Right cardiac atrium (tissue), 5 donors: Measurements from ENCODE around the gene LDLRAD2. TPM values are rescaled to one million over a fixed set of nuclear protein-coding genes. Genes with fewer than 3 reads are reported as not detected.
"Not testable (repeated sequence)": the region's sequence is repeated elsewhere in the genome, so short reads cannot be mapped to it uniquely, and the experiment has no call there.

Source experiments
- ATAC-seq, 2 donors: fragments of 200-7000 bp; cut with Tn5 transposase; one replicate each; pipeline versions ENCODE4 v1.8.0 to v1.9.1; 2020; ENCODE audit warnings: moderate library complexity in 2 of 2, mild to moderate bottlenecking in 1 of 2
- DNase-seq, 3 donors: peaks; one replicate each; pipeline ENCODE4 v3.0.0-alpha.2; 2020
- H3K27ac ChIP-seq: one replicate; pipeline ENCODE4 v1.5.1; 2013; ENCODE audit warnings: mild to moderate bottlenecking, low read length, control low read depth, moderate library complexity
- H3K27me3 ChIP-seq: one replicate; pipeline ENCODE4 v1.6.1; 2013; ENCODE audit not compliant: control insufficient read depth, insufficient read depth
- H3K4me1 ChIP-seq: one replicate; pipeline ENCODE4 v1.6.1; 2013; ENCODE audit warnings: low read length; ENCODE audit not compliant: control insufficient read depth, insufficient read depth
- H3K4me3 ChIP-seq: one replicate; pipeline ENCODE4 v1.5.1; 2013; ENCODE audit warnings: low read length, control low read depth
- H3K9me3 ChIP-seq: one replicate; pipeline ENCODE4 v1.6.1; 2013; ENCODE audit warnings: low read length; ENCODE audit not compliant: control insufficient read depth
- WGBS: extraction: QIAGEN DNeasy Blood & Tissue Kit; methylation state at CpG from one replicate; pipeline ENCODE4 v1.1.7; 2013; 5-methylcytosine and 5-hydroxymethylcytosine counted together
- intact Hi-C, 4 donors: fragments of 100-400 bp; cut with DNase I; formaldehyde crosslinking; loops; one replicate each; pipeline versions ENCODE4 v1.11.0 to v1.14.0; 2022 to 2023
- polyA plus RNA-seq: library from polyadenylated mRNA; stranded (reverse); fragments of 200-250 nt; gene quantifications from one replicate; pipeline ENCODE4 v1.2.3, GENCODE V29; 2013
- total RNA-seq, 4 donors: library from RNA; stranded (reverse); fragmentation: NEBNext Ultra II Directional; extraction: Animal tissue kit (Norgen Biotek cat#: 25700); gene quantifications; one replicate each; pipeline ENCODE4 v1.2.1, GENCODE V29; 2021
- donor health status: healthy with polysubstance abuse.
- donor health status: DM: no; HTN: yes; CAD: no.
- donor health status: DM: no; HTN: no; CAD: no.
- donor health status: DM: no; HTN: yes; CAD: no; lungs with severe emphysema.
- donor health status: DM: yes; HTN: yes; CAD: no.

The LDLRAD2 gene
- total and polyA plus RNA-seq, 5 donors = 0.06 to 4.7 (median 0.23) TPM; not detected in 2

DNA sequence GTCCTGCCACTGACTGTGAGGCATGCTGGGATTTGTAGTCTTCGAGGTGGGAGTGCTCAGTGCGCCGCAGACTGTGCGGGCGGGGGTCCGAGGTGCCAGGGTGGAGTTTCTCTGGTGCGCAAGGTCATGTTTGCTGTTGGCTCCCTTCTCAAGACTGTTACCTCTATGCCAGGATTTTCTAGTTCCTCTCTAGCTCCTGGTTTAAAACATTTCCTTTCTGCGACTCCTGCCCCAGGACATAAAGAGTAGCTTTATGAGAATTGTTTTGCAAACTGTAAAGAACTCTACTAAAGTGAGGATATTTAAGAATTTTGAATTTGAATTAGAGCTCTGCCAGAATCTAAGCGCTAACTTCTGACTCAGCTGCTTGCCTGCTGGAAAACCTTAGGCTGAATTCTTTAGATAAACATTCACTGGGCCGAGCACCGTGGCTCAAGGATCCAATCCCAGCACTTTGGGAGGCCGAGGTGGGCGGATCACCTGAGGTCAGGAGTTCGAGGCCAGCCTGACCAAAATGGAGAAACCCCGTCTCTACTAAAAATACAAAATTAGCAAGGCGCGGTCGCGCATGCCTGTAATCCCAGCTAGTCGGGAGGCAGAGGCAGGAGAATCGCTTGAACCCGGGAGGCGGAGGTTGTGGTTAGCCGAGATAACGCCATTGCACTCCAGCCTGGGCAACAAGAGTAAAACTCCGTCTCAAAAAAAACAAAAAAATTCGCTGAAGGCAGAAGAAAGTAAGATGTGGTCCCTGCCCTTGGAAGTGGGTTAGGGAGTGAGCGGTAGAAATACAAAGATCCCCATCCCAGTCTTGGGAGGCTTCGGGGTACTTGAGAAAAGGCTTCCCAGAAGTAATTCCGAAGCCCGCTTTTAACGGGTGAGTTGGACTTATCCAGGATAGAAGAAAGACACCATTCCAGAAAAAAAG, 28.1 kb upstream of the LDLRAD2 start:
- DNase-seq = peak; percentile 25 to 74 (median 62)
- Histone ChIP-seq H3K4me1 (peaks cover 3% of the 10 kb centered on the region), H3K4me3 (peak overlapping the region; percentile 68), H3K27me3 (no peaks in the 10 kb centered on the region), H3K9me3 (no peaks in the 10 kb centered on the region), H3K27ac (peak overlapping the region; percentile 17)
- peak in 1 of 2 donors; percentile 4 for ATAC-seq
- WGBS = 49% methylated on average over 32 of the region's 32 CpGs
- intact Hi-C loops = no loop called here

DNA sequence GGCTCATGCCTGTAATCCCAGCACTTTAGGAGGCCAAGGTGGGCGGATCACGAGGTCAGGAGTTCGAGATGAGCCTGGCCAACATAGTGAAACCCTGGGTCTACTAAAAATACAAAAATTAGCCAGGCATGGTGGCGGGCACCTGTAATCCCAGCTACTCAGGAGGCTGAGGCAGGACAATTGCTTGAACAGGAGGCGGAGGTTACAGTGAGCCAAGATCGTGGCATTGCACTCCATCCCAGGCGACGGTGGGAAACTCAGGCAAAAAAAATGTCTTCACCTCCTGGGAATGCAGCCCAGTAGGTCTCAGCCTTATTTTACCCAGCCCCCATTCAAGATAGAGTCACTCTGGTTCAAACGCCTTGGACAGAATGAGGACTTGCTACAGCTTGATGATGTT, 26.3 kb upstream of the LDLRAD2 start:
- H3K27ac ChIP-seq, H3K27me3 ChIP-seq, ATAC-seq, H3K9me3 ChIP-seq, H3K4me1 ChIP-seq, H3K4me3 ChIP-seq, intact Hi-C loops, DNase-seq: not testable (repeated sequence)
- WGBS = 83% methylated on average over 9 of the region's 9 CpGs

DNA sequence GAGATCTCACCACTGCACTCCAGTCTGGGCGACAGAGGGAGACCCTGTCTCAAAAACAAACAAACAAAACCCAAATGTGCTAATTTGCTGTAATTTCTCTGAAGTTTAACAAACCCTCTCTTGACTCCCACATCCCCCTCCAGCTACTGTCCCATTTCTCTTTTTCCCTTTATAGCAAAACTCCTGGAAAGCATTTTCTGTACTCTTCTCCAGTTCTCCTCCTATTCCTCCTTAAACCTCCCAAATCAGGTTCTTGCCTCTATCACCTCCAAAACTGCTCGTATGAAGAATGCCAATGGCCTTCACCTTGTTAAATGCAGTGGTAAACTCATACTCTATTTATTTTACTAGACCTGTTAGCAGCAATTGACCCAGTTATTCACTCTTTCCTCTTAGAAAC, 25.4 kb upstream of the LDLRAD2 start:
- 75% methylated on average over 2 of the region's 2 CpGs for WGBS
- Histone ChIP-seq H3K4me3 (no peak overlapping the region), H3K9me3 (no peaks in the 10 kb centered on the region), H3K27ac (no peak overlapping the region), H3K4me1 (no peaks in the 10 kb centered on the region), H3K27me3 (no peaks in the 10 kb centered on the region)
- DNase-seq (no peak), ATAC-seq (no peak)
- intact Hi-C loops = no loop called here

DNA sequence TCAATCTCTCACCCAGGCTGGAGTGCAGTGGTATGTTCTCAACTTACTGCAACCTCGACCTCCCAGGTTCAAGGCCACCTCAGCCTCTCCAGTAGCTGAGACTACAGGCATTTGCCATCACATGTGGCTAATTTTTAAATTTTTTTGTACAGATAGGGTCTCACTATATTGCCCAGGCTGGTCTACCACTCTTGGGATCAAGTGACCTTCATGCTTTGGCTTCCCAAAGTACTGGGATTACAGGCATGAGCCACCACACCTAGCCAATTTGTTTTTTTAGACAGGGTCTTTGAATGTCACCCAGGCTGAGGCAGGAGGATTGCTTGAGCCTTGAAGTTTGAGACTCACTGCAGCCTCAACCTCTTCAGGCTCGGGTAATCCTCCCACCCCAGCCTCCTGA, 19.0 kb upstream of the LDLRAD2 start:
- ATAC-seq (no peak), DNase-seq (no peak)
- WGBS = 92% methylated on average over 2 of the region's 2 CpGs
- Histone ChIP-seq H3K4me1 (no peaks in the 10 kb centered on the region), H3K9me3 (no peaks in the 10 kb centered on the region), H3K27ac (no peak overlapping the region), H3K27me3 (no peaks in the 10 kb centered on the region), H3K4me3 (no peak overlapping the region)
- intact Hi-C loops = no loop called here

DNA sequence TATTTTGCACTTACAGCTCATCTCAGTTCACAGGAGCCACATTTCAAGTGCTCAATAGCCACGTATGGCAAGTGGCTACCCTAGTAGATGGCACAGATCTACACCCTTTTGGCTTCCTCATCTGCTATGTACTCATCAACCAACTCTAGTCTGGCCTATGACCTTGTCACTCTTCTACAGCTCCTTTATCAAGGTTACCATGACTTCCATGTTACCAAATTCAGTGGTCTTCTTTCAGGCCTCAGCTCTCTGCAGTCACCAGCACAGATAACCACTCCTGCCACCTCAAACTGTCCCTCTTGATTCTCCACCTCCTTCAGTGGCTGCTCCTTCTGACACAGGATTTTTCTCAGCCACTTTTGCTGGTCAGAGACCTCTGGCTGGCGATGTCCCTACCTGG, 17.4 kb upstream of the LDLRAD2 start:
- DNase-seq (no peak), ATAC-seq (no peak)
- Histone ChIP-seq H3K27ac (no peak overlapping the region), H3K27me3 (no peaks in the 10 kb centered on the region), H3K4me3 (no peak overlapping the region), H3K4me1 (no peaks in the 10 kb centered on the region), H3K9me3 (no peaks in the 10 kb centered on the region)
- WGBS = 88% methylated on average over 2 of the region's 2 CpGs
- intact Hi-C loops = no loop called here

DNA sequence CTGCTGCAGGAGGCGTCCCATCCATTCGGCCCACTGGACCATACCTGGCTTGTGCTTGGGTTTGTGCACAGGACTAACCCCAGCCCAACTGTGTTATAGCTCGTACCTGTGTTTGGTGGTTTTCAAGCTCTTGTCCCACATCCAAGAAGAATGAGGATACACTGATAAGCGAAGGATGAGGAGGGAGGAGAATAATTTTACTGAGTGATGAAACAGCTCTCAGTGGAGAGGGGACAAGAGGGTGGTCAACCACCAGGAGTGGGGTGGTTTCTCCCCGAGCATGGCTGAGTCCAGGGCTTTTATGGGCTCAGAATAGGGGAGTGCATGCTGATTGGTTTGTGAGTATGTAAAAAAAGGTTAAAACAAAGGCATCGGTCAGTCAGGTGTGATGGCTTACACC, 17.0 kb upstream of the LDLRAD2 start:
- Histone ChIP-seq H3K27me3 (no peaks in the 10 kb centered on the region), H3K9me3 (no peaks in the 10 kb centered on the region), H3K4me3 (no peak overlapping the region), H3K27ac (no peak overlapping the region), H3K4me1 (no peaks in the 10 kb centered on the region)
- 93% methylated on average over 6 of the region's 6 CpGs for WGBS
- intact Hi-C loops = no loop called here
- DNase-seq = no peak
- no peak for ATAC-seq

DNA sequence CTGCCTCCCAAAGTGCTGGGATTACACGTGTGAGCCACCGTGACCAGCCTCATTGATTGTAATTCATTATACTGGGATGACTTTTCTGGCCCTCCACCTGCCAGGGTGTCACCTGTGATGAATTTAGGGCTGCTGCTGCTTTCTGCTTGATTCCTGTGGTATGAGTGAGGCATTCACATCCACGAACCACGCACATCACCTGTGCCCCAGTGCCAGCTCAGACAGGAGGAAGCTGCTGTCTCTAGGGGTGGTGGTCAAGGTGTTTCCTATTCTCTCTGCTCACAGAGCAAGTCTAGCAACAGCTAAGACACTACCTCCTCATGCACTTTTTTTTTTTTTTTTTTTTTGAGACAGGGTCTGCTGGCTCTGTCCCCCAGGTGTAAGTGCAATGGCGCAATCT, 12.3 kb upstream of the LDLRAD2 start:
- Histone ChIP-seq H3K27ac (no peak overlapping the region), H3K9me3 (no peaks in the 10 kb centered on the region), H3K4me3 (no peak overlapping the region), H3K4me1 (no peaks in the 10 kb centered on the region), H3K27me3 (no peaks in the 10 kb centered on the region)
- WGBS = 84% methylated on average over 5 of the region's 5 CpGs
- DNase-seq = no peak
- no peak for ATAC-seq
- intact Hi-C loops = no loop called here

DNA sequence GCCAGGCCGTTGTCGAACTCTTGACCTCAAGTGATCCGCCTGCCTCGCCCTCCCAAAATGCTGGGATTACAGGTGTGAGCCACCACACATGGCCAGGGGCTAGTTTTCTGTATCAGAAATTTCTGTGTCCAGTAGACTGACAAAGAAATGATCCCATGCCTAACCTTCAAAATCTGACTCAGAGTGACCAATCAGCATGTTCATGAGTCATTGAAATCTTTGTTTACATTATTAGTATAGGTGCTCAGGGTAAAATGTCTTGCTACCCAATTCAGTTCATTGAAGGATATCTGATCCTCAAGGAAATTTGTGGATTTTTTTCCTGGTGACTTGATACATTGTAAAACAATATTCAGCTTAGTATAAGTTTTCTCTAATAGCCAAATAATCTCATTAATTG, 11.0 kb upstream of the LDLRAD2 start:
- no peak for ATAC-seq
- intact Hi-C loops = no loop called here
- Histone ChIP-seq H3K4me1 (no peaks in the 10 kb centered on the region), H3K4me3 (no peak overlapping the region), H3K27me3 (no peaks in the 10 kb centered on the region), H3K27ac (no peak overlapping the region), H3K9me3 (no peaks in the 10 kb centered on the region)
- 94% methylated on average over 4 of the region's 4 CpGs for WGBS
- no peak for DNase-seq

DNA sequence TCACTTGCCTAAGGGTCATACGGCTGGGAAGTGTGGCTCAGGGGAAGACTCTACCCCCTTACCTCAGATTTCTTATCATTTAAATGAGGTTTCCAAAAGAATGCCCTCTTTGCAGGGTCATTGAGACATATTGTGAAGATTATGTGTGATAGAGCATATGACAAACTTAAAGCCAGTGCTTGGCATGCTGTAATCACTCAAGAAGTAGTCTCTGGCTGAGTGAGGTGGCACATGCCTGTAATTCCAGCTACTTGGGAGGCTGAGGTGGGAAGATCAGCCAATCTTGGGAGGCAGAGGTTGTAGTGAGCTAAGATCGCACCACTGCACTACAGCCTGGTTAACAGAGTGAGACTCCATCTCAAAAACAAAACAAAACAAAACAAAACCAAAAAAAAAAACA, 7.5 kb upstream of the LDLRAD2 start:
- 73% methylated on average over 2 of the region's 2 CpGs for WGBS
- intact Hi-C loops = no loop called here
- no peak for DNase-seq
- H3K9me3 ChIP-seq = no peaks in the 10 kb centered on the region
- no peak overlapping the region for H3K27ac ChIP-seq
- no peak overlapping the region for H3K4me3 ChIP-seq
- H3K27me3 ChIP-seq = no peaks in the 10 kb centered on the region
- no peaks in the 10 kb centered on the region for H3K4me1 ChIP-seq
- ATAC-seq = no peak

DNA sequence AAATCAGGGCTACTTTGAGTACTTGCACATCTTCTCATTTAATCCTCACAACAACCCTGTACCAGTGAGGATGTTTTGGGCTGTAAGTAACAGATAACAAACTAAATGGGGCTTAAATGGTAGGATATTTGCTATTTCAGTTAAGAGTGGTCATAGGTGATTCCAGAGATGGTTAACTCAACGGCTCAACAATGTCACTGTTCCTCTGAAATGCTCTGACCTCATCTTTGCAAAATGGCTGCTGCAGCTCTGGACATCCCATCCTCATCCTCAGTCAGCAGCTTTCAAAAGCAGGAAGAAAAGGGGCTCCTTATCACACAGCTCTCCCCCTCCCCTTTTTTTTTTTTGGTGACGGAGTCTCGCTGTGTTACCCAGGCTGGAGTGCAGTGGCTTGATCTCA, 1.5 kb downstream of the LDLRAD2 start:
- Histone ChIP-seq H3K27me3 (no peaks in the 10 kb centered on the region), H3K27ac (no peak overlapping the region), H3K9me3 (no peaks in the 10 kb centered on the region), H3K4me1 (no peaks in the 10 kb centered on the region), H3K4me3 (no peak overlapping the region)
- ATAC-seq (no peak), DNase-seq (no peak)
- WGBS = 93% methylated on average over 3 of the region's 3 CpGs
- intact Hi-C loops = no loop called here

DNA sequence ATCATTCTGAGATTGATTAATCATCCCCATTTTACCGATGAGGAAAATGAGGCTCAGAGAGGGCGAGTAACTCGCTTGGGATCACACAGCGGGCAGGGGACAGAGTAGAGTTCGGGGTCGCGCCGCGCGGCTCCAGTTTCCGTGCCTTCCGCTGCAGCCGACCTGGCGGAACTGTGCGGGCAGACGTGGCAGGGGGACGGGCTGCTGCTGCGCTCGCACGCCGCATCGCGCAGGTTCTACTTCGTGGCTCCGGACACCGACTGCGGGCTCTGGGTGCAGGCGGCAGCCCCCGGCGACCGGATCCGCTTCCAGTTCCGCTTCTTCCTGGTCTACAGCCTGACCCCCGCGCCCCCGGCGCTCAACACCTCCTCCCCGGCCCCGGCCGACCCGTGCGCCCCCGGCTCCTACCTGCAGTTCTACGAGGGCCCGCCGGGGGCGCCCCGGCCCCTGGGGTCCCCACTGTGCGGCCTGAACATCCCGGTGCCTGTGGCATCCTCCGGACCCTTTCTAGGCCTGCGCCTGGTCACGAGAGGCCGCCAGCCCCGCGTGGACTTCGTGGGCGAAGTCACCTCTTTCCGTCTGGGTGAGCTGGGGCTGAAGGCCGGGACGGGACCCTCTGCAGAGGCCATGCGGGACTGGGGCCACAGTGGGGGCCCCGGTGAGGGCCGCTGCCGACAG, 2.3 kb downstream of the LDLRAD2 start:
- peak overlapping the region; percentile 30 for H3K4me3 ChIP-seq
- intact Hi-C loops = no loop called here
- no peaks in the 10 kb centered on the region for H3K4me1 ChIP-seq
- WGBS = 14% methylated on average over 65 of the region's 65 CpGs
- no peaks in the 10 kb centered on the region for H3K27me3 ChIP-seq
- ATAC-seq (peak; percentile 43 to 50), DNase-seq (peak in 2 of 3 donors; percentile 67 to 69)
- no peak overlapping the region for H3K27ac ChIP-seq
- no peaks in the 10 kb centered on the region for H3K9me3 ChIP-seq
